G401.6 (cell line): ENCODE measurements around the gene S100PBP.
A peak's percentile ranks its signal among the peaks of the same experiment; 100 is the strongest.

ENCODE experiments used
- FAIRE-seq: peaks from 2 replicates; lab custom pipeline; 2012; peaks lifted over from hg19 to GRCh38; lab: Jason Lieb, UNC

S100PBP gene

GRCh38 chr1:32817159-32817814, at the start of gene S100PBP, which contains the start of gene YARS1:
Gene S100PBP, plus strand, starts transcription at chr1:32817653. Its CDS starts 8,447 bp downstream, at chr1:32826100.
Gene YARS1, minus strand, starts transcription at chr1:32817358. Its CDS starts 114 bp downstream, at chr1:32817244.
- FAIRE-seq: peak; percentile 94

- FAIRE-seq: no peak
These were observed 49.2 kb upstream of the S100PBP start for GRCh38 chr1:32768110-32768850.

DNA sequence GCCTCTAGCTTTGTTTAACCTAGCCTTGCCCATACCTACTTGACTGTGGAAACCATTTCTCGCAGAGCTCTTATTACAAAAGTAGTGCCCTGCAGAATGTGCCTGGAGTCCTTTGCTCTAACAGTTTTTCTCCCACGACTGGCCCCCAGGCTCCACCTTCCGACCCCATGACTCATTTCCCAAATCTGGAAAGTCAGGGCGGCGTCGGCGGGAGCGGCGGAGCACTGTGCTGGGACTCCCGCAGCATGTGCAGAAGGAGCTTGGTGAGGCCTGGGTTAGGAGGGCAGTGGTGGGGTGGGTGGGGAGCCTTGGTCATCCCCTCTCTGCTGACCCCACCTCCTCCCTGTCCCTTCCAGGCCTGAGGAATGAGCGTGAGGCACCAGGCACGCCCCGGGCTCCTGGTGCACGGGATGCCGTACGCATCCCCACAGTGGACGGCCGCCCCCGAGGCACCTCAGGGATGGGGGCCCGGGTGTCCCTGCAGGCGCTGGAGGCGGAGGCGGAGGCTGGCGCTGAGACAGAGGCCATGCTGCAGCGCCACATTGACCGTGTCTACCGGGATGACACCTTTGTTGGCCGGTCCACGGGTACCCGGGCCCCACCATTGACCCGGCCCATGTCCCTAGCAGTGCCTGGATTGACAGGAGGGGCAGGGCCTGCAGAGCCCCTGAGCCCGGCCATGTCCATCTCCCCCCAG, 47.8 kb upstream of the S100PBP start:
- FAIRE-seq: no peak

DNA sequence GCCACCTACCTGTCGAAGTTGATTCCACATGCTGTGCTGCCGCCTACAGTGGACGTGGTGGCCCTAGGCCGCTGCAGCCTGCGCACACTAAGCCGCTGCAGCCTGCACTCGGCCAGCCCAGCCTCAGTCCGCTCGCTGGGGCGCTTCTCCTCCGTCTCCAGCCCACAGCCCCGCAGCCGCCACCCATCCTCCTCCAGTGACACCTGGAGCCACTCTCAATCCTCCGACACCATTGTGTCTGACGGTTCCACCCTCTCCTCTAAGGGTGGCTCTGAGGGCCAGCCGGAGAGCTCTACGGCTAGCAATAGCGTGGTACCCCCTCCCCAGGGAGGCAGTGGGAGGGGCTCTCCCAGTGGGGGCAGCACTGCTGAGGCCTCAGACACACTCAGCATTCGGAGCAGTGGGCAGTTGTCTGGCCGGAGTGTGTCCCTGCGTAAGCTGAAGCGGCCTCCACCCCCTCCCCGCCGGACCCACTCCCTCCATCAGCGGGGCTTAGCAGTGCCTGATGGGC, 47.2 kb upstream of the S100PBP start:
- FAIRE-seq: no peak

- no peak for FAIRE-seq
These were observed 46.5 kb upstream of the S100PBP start for GRCh38 chr1:32770741-32771548.

GRCh38 chr1:32771561-32772280, 45.7 kb upstream of the S100PBP start:
- no peak for FAIRE-seq

DNA sequence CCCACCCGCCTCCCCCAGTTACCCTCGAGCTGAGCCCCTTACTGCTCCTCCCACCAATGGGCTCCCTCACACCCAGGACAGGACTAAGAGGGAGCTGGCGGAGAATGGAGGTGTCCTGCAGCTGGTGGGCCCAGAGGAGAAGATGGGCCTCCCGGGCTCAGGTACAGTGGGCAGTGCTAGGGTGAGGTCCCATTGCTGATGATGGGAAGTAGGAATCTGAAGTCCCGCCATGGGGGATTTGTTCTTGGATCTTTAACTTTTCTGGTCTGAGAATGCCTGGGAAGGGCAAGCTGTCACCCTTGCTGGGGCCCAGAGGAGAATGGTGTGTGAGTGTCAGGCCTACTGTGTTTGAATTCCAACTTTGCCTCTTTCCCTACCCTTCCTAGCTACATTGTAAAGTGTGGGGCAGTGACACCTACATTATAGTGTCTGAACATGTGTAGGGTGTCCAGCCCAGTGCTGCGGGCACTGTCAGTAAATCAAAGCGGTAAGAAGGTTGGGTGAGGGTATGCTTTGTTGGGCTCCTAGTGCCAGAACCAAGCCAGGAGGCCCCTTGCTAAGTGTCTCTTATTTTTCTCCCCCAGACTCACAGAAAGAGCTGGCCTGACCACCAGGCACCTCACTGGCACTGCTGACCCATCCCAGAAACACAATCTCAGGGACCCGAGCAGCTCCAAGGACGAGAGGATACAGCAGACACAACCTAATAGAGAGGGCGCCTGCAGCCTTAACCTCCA, 45.0 kb upstream of the S100PBP start:
- FAIRE-seq: no peak

- peak; percentile 92 for FAIRE-seq
These were observed 44.3 kb upstream of the S100PBP start for GRCh38 chr1:32773018-32773763.

DNA sequence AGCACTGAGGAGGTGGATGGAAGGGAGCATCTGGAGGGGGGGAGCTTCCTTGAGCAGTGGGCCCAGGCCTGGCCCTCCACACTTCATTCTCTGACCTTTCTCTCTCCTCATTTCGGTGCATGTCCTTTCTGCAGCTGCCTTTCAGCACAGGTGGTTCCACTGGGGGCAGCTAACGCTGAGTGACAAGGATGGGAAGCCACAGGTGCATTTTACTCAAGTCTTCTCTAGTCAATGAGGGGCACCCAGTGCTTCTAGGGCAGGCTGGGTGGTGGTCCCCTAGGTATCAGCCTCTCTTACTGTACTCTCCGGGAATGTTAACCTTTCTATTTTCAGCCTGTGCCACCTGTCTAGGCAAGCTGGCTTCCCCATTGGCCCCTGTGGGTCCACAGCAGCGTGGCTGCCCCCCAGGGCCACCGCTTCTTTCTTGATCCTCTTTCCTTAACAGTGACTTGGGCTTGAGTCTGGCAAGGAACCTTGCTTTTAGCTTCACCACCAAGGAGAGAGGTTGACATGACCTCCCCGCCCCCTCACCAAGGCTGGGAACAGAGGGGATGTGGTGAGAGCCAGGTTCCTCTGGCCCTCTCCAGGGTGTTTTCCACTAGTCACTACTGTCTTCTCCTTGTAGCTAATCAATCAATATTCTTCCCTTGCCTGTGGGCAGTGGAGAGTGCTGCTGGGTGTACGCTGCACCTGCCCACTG, 43.5 kb upstream of the S100PBP start:
- FAIRE-seq: no peak

DNA sequence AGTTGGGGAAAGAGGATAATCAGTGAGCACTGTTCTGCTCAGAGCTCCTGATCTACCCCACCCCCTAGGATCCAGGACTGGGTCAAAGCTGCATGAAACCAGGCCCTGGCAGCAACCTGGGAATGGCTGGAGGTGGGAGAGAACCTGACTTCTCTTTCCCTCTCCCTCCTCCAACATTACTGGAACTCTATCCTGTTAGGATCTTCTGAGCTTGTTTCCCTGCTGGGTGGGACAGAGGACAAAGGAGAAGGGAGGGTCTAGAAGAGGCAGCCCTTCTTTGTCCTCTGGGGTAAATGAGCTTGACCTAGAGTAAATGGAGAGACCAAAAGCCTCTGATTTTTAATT, 43.0 kb upstream of the S100PBP start:
- FAIRE-seq: no peak

DNA sequence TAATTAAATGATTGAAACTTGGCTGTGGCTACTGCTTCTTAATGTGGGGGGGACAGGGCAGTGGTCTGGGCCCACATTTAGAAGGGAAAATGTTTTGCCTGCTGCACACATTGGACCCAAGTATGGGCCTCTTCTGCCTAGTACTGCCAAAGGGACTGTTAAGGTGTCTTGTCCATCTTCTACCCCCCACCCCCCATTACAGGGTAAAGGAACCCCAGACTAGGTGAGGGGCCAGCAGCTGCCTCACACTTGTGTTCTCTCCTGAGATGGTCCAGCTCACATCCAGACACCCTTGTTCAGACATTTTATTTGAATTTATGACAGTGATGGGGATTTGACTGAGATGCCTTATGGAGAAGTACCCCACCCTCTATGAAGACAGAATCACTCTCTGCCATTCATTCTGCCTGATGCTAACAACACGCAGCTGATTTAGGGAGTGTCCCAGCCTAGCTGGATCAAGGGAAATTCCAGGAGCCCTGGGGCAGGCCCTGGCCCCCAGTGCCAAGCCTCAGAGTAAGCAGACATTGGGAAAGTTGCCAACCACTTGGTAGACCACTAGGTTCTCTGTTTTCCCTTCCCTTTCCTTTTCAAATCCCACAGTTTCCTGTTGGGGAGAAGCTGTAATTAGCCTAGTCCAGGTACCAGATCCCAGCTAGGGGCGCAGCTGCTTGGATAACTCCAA, 42.4 kb upstream of the S100PBP start:
- no peak for FAIRE-seq

DNA sequence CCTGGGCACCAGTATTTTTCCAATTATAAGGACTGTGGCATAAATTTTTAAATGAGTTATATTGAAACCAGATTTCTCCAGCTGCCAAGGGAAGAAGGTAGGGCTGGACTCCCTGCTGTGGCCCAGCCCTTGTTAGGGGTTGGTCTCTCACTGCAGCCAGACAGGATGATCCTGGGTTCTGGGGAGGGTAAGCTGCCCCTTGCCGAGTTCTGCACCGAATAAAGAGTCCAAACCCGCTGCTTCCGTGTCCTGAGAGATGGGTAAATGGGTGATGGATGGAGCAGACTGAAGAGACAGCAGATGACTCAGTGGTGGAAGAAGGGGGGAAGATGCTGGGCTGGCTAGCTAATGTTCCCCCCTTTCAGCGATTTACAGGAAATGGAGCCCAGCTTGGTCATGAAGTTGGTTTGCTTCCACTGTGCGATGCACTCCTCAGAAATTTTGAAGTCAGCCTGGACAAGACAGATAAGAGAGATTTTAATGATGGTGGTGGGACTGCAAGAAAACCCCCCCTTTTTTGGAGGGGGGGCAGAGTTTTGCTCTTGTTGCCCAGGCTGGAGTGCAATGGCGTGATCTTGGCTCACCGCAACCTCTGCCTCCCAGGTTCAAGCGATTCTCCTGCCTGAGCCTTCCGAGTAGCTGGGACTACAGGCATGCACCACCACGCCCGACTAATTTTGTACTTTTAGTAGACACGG, 41.7 kb upstream of the S100PBP start:
- FAIRE-seq: no peak

- no peak for FAIRE-seq
These were observed 38.2 kb upstream of the S100PBP start for GRCh38 chr1:32779242-32779641.

DNA sequence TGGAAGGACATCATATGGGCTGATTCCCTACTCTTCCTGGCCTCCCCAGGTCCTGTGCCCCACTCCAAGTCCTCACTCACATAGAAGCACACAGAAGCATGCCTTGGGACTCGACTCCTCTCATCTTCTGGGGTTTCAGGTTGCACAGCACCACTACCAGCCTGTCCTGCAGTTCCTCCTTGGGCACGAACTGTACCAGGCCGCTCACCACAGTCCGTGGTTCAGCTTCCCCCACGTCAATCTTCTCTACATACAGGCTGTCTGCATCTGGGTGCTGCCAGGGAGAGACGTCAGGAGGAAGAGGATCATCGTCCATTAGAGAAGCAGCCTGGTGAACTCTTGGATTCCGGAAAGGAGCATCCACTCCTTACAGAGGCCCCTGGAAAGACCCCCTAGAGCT, 37.4 kb upstream of the S100PBP start:
- FAIRE-seq: no peak

DNA sequence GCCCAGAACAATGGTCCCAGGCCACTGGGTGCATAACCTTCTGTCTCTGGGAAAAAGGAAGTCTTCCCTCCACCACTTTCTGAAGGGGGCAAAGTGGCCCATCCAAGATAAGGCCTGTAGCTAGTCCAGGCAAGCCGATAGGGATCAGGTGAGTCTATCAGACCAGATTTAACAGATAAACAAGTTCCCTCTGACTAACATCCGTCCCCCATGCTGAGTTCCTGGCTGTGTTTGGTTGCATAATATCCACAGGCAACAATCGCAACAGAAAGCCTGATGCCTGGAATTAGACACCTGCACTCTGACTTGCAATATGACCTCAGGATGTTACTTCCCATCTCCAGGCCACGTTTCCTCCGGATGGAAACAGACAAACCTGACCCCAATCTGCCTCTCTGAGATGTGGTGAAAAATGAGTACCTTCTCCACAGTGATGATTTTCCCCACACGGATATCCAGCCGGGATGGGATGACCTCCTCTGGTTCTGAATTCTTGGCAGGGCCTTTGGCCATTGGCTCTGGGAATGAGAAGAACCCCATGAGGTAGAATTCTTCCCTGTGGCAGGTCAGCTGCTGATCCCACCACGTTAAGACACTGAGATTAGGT, 36.7 kb upstream of the S100PBP start:
- FAIRE-seq: no peak

- no peak for FAIRE-seq
These were observed 35.4 kb upstream of the S100PBP start for GRCh38 chr1:32782086-32782485.

- FAIRE-seq: no peak
These were observed 33.6 kb upstream of the S100PBP start for GRCh38 chr1:32783851-32784250.

GRCh38 chr1:32784817-32785216, 32.6 kb upstream of the S100PBP start:
- FAIRE-seq: no peak
